Adrenal gland (tissue), 12 donors: ENCODE data around the gene SNCG. TPM values are rescaled to one million over a fixed set of nuclear protein-coding genes. Genes with fewer than 3 reads are reported as not detected.
"Not testable (repeated sequence)": the region's sequence is repeated elsewhere in the genome, so short reads cannot be mapped to it uniquely, and the experiment has no call there.

Source experiments
- DNase-seq, 7 donors: peaks; one replicate each; pipeline ENCODE4 v3.0.0-alpha.2; 2019 to 2020
- H3K27ac ChIP-seq, 5 donors: fragments of 200-600 bp; sonication (generic) in 4 of 5; 1 replicate in 3 of 5; 2 replicates in 2 of 5; pipeline versions ENCODE4 v1.5.1 to v1.8.0; 2016 to 2020; ENCODE audit warnings: mild to moderate bottlenecking in 1 of 5
- H3K27me3 ChIP-seq: fragments of 200-600 bp; 2 replicates; pipeline ENCODE4 v1.8.0; 2021
- H3K36me3 ChIP-seq, 2 donors: fragments of 200-600 bp; replicated peaks in 1 of 2; 1 replicate in 1 of 2; 2 replicates in 1 of 2; pipeline versions ENCODE4 v1.5.1 to v1.8.0; 2018 to 2022
- H3K4me1 ChIP-seq, 2 donors: fragments of 200-600 bp; replicated peaks in 1 of 2; 1 replicate in 1 of 2; 2 replicates in 1 of 2; pipeline versions ENCODE4 v1.5.1 to v1.8.0; 2018 to 2021
- H3K4me3 ChIP-seq, 4 donors: fragments of 200-600 bp; sonication (generic) in 3 of 4; one replicate each; pipeline ENCODE4 v1.5.1; 2016 to 2018
- H3K9me3 ChIP-seq, 3 donors: fragments of 200-600 bp; sonication (generic) in 1 of 3; replicated peaks in 1 of 3; 1 replicate in 2 of 3; 2 replicates in 1 of 3; pipeline versions ENCODE4 v1.5.1 to v1.8.0; 2016 to 2021
- POLR2A ChIP-seq, 2 donors: fragments of 450-650 bp; IDR thresholded peaks; one replicate each; pipeline ENCODE4 v1.6.1; 2017; ENCODE audit warnings: antibody characterized with exemption in 2 of 2, mild to moderate bottlenecking in 2 of 2, moderate library complexity in 1 of 2
- WGBS, 4 donors: extraction: QIAGEN DNeasy Blood & Tissue Kit in 2 of 4; methylation state at CpG; one replicate each; pipeline versions ENCODE4 v1.1.5 to v1.1.7; 2013 to 2017; 5-methylcytosine and 5-hydroxymethylcytosine counted together
- intact Hi-C, 2 donors: fragments of 100-400 bp; cut with DNase I; formaldehyde crosslinking; loops; one replicate each; pipeline versions ENCODE4 v1.14.1 to v1.15.0; 2022 to 2023
- polyA plus RNA-seq, 3 donors: library from polyadenylated mRNA; stranded (reverse); fragments of 200-250 nt in 2 of 3; fragments of 350-450 nt in 1 of 3; fragmentation: Illumina TruSeq in 1 of 3; extraction: RNeasy Lipid Tissue Mini Kit (QIAGEN cat#74804) in 1 of 3; gene quantifications; one replicate each; pipeline ENCODE4 v1.2.3, GENCODE V29; 2013 to 2014
- total RNA-seq, 9 donors: library from RNA; depleted of rRNA in 4 of 9; stranded (reverse); fragments of >200 nt in 4 of 9; fragments of 120-200 nt in 1 of 9; fragmentation: NEBNext Ultra II Directional in 1 of 9; extraction: Animal tissue kit (Norgen Biotek cat#: 25700) in 1 of 9; gene quantifications; one replicate each; pipeline versions ENCODE4 v1.1.0 to v1.2.4, GENCODE V29; 2013 to 2023
- TF ChIP-seq, protein P1 (sequence below), 6 experiments: fragments of 450-650 bp in 4 of 6; fragments of 200-600 bp in 2 of 6; sonication (generic) in 1 of 6; IDR thresholded peaks; 1 replicate in 5 of 6; 2 replicates in 1 of 6; pipeline versions ENCODE4 v1.5.1 to v1.8.0; 2016 to 2021; ENCODE audit warnings: antibody characterized with exemption in 6 of 6, mild to moderate bottlenecking in 2 of 6, moderate library complexity in 1 of 6
- donor health status: healthy with polysubstance abuse.
- donor health status: Bipolar disorder and iron deficiency.
- donor health status: DM: yes; HTN: yes; CAD: no.
- donor health status: DM: no; HTN: no; CAD: no.
- donor health status: DM: no; HTN: no; CAD: no.
- donor health status: DM: yes; HTN: yes; CAD: no.

The SNCG gene
- total and polyA plus RNA-seq, 12 donors = 176 to 1,580 (median 448) TPM

DNA sequence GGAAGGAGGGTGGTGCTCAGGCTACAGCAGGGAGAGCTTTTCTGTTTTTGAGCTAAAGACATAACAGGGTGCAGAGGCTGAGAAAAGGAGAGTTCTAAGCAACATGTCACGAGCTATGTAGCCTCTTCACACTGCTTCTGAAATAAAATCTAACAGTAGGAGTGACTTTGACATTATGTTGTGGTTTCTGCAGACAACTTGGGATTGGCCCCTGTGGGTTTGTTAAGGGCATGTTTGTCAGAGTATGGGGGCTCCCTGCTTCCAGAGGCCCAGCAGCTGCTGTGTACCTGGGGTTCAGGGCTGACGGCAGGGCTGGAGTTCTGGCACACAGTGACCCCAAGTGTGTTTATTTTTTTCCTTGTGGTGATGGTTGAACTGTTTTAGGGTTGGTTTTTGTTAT is 25.7 kb upstream of the SNCG start:
- Histone ChIP-seq H3K27me3 (no peaks in the 10 kb centered on the region), H3K4me3 (no peak overlapping the region), H3K36me3 (peaks cover 0 to 15% of the 10 kb centered on the region in 2 donors), H3K9me3 (no peaks in the 10 kb centered on the region), H3K27ac (no peak overlapping the region), H3K4me1 (peaks cover 7 to 10% of the 10 kb centered on the region in 2 donors)
- DNase-seq = no peak
- intact Hi-C loops = no loop called here
- WGBS, 4 donors = 76 to 98% (median 93%) methylated on average over 2 of the region's 2 CpGs
- no peak for TF ChIP-seq POLR2A (IDR thresholded peaks at IDR 0.05)
- TF ChIP-seq, protein P1, sequence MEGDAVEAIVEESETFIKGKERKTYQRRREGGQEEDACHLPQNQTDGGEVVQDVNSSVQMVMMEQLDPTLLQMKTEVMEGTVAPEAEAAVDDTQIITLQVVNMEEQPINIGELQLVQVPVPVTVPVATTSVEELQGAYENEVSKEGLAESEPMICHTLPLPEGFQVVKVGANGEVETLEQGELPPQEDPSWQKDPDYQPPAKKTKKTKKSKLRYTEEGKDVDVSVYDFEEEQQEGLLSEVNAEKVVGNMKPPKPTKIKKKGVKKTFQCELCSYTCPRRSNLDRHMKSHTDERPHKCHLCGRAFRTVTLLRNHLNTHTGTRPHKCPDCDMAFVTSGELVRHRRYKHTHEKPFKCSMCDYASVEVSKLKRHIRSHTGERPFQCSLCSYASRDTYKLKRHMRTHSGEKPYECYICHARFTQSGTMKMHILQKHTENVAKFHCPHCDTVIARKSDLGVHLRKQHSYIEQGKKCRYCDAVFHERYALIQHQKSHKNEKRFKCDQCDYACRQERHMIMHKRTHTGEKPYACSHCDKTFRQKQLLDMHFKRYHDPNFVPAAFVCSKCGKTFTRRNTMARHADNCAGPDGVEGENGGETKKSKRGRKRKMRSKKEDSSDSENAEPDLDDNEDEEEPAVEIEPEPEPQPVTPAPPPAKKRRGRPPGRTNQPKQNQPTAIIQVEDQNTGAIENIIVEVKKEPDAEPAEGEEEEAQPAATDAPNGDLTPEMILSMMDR (IDR thresholded peaks at IDR 0.05) = no peak

DNA sequence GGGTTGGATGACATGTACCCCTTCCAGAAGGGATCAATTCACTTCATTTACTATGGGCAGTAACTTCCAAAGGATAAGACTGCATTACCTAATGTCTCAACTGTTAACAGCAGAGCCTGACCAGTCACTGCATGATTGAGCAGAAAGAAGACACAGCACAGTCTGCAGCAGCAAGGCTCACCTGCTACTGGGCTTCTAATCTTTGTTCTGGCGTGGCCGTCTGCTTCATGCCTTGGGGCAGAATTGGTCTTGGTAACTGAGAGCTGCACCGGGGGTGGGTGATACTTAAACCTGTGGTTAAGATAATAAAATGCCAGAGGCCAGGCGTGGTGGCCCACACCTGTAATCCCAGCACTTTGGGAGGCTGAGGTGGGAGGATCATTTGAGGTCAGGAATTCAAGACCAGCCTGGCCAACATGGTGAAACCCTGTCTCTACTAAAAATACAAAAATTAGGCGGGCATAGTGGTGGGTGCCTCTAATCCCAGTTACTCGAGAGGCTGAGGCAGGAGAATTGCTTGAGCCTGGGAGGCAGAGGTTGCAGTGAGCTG is 24.2 kb upstream of the SNCG start:
- H3K9me3 ChIP-seq, intact Hi-C loops, H3K27ac ChIP-seq, H3K4me3 ChIP-seq, H3K27me3 ChIP-seq: not testable (repeated sequence)
- peaks cover 0 to 14% of the 10 kb centered on the region in 2 donors for H3K36me3 ChIP-seq
- 92 to 95% (median 93%) methylated on average over 5 to 6 of the region's 6 CpGs for WGBS, 4 donors
- peak in 1 of 7 donors; percentile 46 for DNase-seq
- H3K4me1 ChIP-seq = peaks cover 7 to 16% of the 10 kb centered on the region in 2 donors

DNA sequence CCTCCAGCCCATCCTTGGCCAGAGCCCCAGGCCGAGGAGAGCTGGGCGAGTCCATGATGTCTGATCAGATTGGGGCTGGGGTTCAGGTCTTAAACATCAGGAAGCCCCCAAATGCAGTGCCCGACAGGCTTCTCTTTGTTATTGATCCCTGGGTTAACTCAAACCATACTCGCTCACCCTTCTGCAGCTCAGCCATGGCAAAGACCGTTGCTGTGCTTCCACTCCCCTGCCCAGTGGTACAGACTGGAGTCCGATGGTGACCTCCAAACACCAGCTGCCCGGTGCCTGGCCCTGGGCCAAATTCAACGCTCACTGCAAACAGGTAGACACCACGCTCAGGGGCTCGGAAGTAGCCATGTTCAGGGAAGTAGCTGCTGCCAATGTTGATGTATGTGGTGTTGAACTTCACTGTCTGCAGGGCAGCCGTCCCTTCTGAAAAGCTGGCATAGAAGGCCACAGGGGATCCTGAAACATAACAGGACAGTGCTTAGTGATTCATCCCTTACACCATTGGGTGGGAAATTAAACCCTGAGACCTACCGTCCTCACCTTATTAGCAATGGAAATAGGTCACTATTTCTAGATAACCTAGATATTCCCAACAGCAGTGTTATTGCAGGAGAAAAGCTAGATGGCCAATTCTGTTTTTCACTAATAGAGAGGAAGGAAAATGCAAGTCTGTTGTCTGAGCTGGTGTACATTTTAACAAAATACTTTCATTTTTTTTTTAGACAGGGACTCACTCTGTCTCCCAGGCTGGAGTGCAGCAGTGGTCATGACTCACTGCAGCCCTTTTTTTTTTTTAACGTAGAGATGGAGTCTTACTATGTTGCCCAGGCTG is 21.5 kb upstream of the SNCG start:
- H3K36me3 ChIP-seq = no peaks in the 10 kb centered on the region
- peak overlapping the region in 3 of 5 donors; percentile 55 to 65 (median 64) for H3K27ac ChIP-seq
- H3K4me3 ChIP-seq = peak overlapping the region in 1 of 4 donors; percentile 13
- peaks cover 7 to 17% of the 10 kb centered on the region in 2 donors for H3K4me1 ChIP-seq
- H3K9me3 ChIP-seq = no peaks in the 10 kb centered on the region
- WGBS, 4 donors = 54 to 65% (median 56%) methylated on average over 9 to 13 of the region's 13 CpGs
- intact Hi-C loops = no loop called here
- H3K27me3 ChIP-seq = no peaks in the 10 kb centered on the region
- no peak for TF ChIP-seq POLR2A (IDR thresholded peaks at IDR 0.05)
- TF ChIP-seq, protein P1 (IDR thresholded peaks at IDR 0.05) = no peak
- peak in 5 of 7 donors; percentile 44 to 63 (median 58) for DNase-seq

DNA sequence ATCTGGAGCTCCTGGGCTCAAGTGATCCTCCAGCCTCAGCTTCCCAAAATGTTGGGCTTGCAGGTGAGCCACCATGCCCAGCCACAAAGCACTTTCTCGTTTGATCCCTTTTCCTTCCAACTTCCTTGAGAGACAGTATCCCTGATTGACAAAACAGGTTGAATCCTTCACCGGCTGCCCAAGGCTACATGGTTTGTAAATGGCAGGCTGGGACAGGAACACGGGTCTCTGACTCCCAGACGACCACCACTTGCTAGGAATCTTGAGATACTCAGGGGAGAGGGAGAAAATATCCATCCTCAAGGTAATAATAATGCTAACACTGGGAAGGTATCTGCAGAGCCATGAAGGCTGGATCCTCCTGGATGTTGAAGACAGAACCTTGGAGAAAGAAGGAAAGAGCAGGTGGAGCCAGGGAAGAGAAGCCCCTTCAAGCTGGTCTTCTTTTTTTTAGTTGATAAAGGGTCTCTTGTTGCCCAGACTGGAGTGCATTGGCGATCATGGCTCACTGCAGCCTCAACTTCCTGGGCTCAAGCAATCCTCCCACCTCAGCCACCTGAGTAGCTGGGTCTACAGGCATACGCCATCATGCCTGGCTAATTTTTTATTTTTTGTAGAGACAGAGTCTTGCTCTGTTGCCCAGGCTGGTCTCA is 20.8 kb upstream of the SNCG start:
- intact Hi-C loops = no loop called here
- TF ChIP-seq, protein P1 (IDR thresholded peaks at IDR 0.05) = no peak
- H3K27ac ChIP-seq = peak overlapping the region in 3 of 5 donors; percentile 36 to 65 (median 55)
- no peaks in the 10 kb centered on the region for H3K36me3 ChIP-seq
- DNase-seq = peak in 1 of 7 donors; percentile 48
- WGBS, 4 donors = 54 to 58% (median 56%) methylated on average over 6 of the region's 6 CpGs
- H3K27me3 ChIP-seq = no peaks in the 10 kb centered on the region
- no peaks in the 10 kb centered on the region for H3K9me3 ChIP-seq
- H3K4me3 ChIP-seq = no peak overlapping the region
- peaks cover 7 to 17% of the 10 kb centered on the region in 2 donors for H3K4me1 ChIP-seq
